NCI-H146 treated with DMSO at 0.1 percent for 48 hours (cell line): Measurements from ENCODE around the gene IL20.

Experiments
- DNase-seq: peaks from one replicate; lab custom pipeline; 2025; ENCODE audit not compliant: unreplicated experiment; lab: John Stamatoyannopoulos, UW

IL20 gene, protein sequence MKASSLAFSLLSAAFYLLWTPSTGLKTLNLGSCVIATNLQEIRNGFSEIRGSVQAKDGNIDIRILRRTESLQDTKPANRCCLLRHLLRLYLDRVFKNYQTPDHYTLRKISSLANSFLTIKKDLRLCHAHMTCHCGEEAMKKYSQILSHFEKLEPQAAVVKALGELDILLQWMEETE

GRCh38 chr1:206864939-206865671 is at the start of gene IL20:
IL20 (plus strand) TSS chr1:206865623; CDS start chr1:206865853, 230 bp downstream.
- peak; percentile 37 for DNase-seq

- no peak for DNase-seq
Measured at GRCh38 chr1:206816390-206817287, 48.8 kb upstream of the IL20 start.

DNA sequence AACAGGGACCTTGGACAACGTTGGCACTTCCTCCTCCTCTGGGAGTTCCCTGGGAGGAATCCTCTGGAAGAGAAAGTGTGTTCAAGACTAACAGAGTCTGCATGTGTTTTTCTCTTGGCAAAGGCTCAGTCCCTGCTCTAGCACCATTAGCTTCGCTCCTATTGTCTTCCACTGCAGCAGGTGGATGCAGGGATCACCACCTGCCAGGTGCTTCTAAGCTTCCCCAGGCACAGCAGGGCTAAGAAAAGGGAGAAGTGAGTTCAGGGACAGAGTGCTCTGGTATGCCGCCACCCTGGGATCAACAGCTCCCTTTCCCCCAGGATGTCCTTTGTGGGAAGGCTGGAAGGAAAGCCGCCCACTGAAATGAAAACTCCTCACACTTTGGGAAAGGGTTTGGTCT is 43.9 kb upstream of the IL20 start:
- DNase-seq = peak; percentile 17

- DNase-seq = no peak
Measured at GRCh38 chr1:206823727-206824126, 41.7 kb upstream of the IL20 start.

- no peak for DNase-seq
Measured at GRCh38 chr1:206824331-206824730, 41.1 kb upstream of the IL20 start.

- no peak for DNase-seq
Measured at GRCh38 chr1:206826394-206826793, 39.0 kb upstream of the IL20 start.

GRCh38 chr1:206828061-206828460 is 37.4 kb upstream of the IL20 start:
- DNase-seq = no peak

GRCh38 chr1:206828765-206829164 is 36.7 kb upstream of the IL20 start:
- DNase-seq = no peak

DNA sequence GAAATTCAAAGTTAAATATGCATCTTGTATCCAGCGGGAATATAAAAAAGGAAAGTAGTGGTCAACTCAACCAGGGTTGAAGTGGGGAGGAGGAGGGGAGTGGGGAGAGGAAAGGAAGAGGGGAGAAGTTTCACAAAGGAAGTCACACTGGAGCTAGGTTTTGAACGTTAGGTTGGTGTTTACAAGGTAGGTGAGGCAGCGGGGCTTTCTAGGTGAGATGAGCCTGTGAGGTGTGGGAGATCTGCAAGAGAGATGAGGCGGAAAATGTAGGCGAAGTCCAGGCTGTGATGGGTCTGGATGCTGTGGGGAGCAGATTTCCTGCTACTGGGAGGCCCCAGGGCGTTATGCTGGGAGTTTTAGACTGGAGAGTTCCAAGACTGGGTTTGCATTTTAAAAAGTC is 36.1 kb upstream of the IL20 start:
- DNase-seq = no peak

DNA sequence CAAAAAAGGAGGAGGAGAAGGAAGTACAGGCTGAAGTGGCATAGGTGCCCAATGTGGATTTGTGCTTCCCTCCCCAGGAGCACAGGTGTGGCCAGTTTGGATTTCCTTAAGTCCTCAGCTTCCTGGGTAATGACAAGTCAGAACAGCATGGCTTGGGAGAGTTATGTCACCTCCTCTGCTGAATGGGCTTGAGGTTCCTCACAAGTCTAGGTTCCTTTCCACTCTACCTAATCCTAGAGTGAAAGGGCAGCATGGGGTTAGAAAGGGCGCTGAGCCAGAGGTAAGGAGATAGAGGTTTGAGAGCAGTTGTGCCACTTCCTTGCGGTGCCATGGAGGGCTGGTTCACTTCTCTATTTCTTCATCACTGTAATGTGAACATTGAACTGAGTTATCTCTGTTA is 35.5 kb upstream of the IL20 start:
- no peak for DNase-seq

- no peak for DNase-seq
Measured at GRCh38 chr1:206831650-206832049, 33.8 kb upstream of the IL20 start.

DNA sequence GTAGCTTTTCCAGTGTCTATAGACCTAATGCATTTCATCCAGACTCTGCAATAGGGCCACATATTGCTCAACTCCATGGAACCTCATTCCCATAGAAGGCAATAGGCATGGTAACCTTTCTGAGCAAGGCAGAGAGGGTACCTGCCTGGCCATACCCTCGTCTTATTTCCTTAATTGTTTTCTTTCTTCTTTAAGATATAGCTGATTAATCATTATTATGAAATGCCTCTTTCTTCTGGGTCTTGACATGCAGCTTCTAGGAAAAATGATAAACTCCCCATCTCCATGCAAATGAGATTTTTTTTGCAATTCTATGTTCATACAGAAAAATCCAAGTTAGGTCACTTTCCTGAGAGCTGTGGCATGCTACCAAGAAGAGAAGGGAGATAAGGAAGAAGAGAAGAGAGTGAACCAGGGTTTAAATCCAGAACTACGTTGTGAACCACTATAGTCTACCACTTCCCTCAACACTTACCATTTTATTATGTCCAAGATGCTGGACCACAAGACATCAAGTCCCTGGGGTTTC is 33.0 kb upstream of the IL20 start:
- no peak for DNase-seq

GRCh38 chr1:206833106-206833680 is 32.2 kb upstream of the IL20 start:
- no peak for DNase-seq

GRCh38 chr1:206833801-206834200 is 31.6 kb upstream of the IL20 start:
- no peak for DNase-seq

GRCh38 chr1:206834217-206834616 is 31.2 kb upstream of the IL20 start:
- DNase-seq = no peak

DNA sequence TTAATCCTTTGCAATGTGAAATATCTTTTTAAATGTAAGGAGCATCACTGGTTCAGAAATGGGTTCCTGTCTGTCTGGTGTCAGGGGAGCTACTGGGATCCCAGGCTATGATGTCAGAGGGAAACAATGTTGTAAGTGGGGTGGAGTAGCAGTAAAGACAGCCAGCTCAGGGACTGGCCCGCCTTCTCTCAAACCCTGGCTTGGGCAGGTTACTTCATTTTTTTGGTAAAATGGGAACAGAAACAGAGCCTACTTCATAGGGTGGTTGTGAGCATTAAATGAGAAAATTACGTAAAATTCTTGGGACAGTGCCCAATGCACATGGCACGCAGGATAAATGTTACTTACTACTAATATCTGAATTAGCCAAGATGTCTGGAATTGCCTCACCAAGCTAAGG is 30.7 kb upstream of the IL20 start:
- no peak for DNase-seq

GRCh38 chr1:206835186-206835585 is 30.2 kb upstream of the IL20 start:
- DNase-seq = no peak

DNA sequence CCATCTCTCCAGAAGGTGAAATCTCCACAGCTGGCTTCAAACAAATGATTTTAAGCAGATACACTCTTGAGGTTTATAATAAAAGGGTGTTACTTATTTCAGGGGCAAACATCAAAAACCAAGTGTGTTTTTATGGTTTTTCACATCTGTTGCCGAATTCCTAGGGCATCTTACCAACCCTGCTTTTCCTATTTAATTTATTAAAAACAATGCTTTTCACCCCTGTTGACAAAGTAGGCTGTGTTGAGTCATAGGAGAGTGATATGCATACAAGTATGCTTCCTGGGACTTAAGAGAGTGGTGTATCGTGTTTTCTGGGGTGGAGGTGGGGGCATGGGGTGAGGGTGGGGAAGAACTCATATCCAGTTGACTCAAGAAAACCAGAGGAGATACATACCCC is 29.3 kb upstream of the IL20 start:
- no peak for DNase-seq

DNA sequence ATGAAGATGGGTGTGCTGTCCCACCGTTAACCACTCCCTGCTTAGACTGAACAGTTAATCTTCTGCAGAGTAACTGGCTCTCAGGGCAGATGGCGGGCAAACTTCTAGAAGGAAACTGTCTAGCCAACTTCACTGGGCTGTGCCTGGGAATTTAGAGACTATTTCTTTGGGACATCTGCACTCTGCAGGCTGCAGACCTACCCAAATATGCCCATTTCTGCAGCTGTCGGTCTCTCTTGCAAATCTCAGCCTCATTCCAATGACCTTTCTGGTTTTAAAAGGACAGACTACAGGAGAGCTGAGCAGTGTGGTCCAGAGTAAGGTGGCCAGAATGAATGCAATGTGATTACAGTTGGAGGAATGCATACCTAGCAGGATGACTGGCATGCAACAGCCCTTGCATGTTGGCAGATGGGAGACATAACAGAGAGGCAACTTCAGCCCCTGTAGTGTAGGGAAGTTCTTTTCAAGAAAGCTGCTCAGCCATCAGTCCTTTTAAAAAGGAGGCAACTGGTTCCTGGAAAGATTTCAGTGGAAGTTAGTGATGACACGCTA is 26.3 kb upstream of the IL20 start:
- DNase-seq = no peak

DNA sequence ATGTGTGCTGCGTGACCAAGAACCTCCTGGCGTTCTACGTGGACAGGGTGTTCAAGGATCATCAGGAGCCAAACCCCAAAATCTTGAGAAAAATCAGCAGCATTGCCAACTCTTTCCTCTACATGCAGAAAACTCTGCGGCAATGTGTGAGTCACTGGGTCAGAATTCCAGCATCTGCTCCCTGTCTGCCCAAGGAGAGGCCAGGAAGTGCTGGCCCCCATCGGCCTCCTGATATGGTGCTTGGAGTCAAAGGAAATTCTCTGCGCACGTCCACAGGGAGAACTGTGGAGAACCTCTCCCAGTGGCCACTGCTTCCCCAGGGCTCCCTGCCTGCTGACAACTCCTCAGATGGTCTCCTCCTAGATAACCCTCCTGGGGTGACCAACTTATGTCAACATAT is 25.6 kb upstream of the IL20 start:
- no peak for DNase-seq
